ENCODE measurements around the gene TBC1D22B. TPM values are rescaled to one million over a fixed set of nuclear protein-coding genes. Genes with fewer than 3 reads are reported as not detected.

Gene TBC1D22B
- total and polyA plus RNA-seq, 3 donors from 2014 or later = 23.1 to 36.4 (median 25.6) TPM

DNA sequence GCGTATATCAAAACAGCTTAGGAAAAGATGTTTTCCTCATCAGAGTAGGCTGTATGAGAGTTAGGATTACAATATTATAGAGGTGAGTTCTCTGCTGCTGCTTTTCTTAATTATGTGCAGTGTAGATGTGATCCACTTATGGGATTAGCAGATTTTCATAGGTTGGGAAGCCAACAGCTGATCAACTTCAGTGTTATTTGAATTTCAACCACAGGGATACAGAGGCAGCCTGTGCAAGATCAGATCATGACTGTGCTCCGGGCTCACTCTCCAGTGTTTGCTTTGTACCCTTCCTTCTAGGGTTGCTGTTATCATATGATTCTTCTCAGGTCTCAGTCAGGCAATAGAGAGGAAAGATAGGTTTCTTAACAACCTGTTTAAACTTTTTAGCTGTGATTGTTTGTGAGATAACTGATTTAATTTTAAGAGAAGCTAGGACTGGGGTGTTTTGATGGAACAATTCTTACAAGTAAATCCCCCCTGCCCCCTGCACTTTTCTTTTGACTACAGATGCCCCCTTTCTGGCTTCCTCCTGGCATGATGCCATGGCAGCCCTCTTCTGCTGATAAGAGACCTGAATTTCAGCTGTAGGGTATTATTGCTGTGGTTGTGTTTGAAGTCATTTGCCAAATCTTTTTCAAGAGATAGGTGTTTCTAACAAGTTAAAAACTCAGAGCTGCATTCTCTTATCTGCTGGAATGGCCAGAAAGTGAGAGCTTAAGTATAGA lies 104.7 kb downstream of the TBC1D22B start:
- WGBS, 2 donors = 71 to 82% methylated on average over 2 of the region's 2 CpGs
- TF ChIP-seq POLR2A (IDR thresholded peaks at IDR 0.05) = no peak
- TF ChIP-seq, protein P1, sequence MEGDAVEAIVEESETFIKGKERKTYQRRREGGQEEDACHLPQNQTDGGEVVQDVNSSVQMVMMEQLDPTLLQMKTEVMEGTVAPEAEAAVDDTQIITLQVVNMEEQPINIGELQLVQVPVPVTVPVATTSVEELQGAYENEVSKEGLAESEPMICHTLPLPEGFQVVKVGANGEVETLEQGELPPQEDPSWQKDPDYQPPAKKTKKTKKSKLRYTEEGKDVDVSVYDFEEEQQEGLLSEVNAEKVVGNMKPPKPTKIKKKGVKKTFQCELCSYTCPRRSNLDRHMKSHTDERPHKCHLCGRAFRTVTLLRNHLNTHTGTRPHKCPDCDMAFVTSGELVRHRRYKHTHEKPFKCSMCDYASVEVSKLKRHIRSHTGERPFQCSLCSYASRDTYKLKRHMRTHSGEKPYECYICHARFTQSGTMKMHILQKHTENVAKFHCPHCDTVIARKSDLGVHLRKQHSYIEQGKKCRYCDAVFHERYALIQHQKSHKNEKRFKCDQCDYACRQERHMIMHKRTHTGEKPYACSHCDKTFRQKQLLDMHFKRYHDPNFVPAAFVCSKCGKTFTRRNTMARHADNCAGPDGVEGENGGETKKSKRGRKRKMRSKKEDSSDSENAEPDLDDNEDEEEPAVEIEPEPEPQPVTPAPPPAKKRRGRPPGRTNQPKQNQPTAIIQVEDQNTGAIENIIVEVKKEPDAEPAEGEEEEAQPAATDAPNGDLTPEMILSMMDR (IDR thresholded peaks at IDR 0.05) = no peak
- no peak overlapping the region for H3K27ac ChIP-seq
- H3K4me1 ChIP-seq = peaks cover 32% of the 10 kb centered on the region
- DNase-seq = no peak
- H3K9me3 ChIP-seq = no peaks in the 10 kb centered on the region
- H3K4me3 ChIP-seq = no peak overlapping the region
- H3K27me3 ChIP-seq = no peaks in the 10 kb centered on the region
- intact Hi-C loops (cut with DNase I; ENCODE audit: low total_unique reads) = no loop called here
- H3K36me3 ChIP-seq (ENCODE audit: low read depth, missing control alignments) = no peaks in the 10 kb centered on the region

GRCh38 chr6:37365791-37366190 lies 108.2 kb downstream of the TBC1D22B start:
- H3K4me3 ChIP-seq = no peak overlapping the region
- H3K4me1 ChIP-seq = peaks cover 32% of the 10 kb centered on the region
- peak overlapping the region in 1 of 2 donors; percentile 41 for H3K27ac ChIP-seq
- H3K9me3 ChIP-seq = no peaks in the 10 kb centered on the region
- no peaks in the 10 kb centered on the region for H3K36me3 ChIP-seq (ENCODE audit: low read depth, missing control alignments)
- H3K27me3 ChIP-seq = no peaks in the 10 kb centered on the region
- TF ChIP-seq, protein P1 (IDR thresholded peaks at IDR 0.05) = peak in 2 of 3 experiments; percentile 7 to 12
- TF ChIP-seq POLR2A (IDR thresholded peaks at IDR 0.05) = no peak
- DNase-seq = no peak
- intact Hi-C loops (cut with DNase I; ENCODE audit: low total_unique reads) = no loop called here
- 25 to 51% methylated on average over 2 of the region's 2 CpGs for WGBS, 2 donors

DNA sequence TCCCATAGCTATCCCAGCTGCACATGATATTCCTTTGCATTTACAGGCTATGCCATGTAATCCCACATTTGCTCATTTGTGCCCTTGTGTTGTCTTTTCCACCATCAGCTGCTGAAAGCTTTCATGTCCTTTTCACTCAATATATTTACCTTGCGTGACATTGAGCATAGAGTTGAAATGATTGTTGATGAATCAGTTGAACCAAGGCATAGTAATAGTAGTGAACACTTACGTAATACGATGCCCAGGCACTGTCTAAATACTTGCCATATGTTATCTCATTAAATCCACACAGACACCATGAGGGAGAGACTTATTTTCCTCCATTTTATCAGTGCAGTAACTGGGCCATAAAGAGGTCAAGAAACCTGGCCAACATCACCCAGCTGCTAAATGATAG lies 109.3 kb downstream of the TBC1D22B start:
- intact Hi-C loops (cut with DNase I; ENCODE audit: low total_unique reads) = no loop called here
- 83 to 97% methylated on average over 3 of the region's 3 CpGs for WGBS, 2 donors
- no peaks in the 10 kb centered on the region for H3K9me3 ChIP-seq
- no peak overlapping the region for H3K4me3 ChIP-seq
- TF ChIP-seq, protein P1 (IDR thresholded peaks at IDR 0.05) = no peak
- TF ChIP-seq POLR2A (IDR thresholded peaks at IDR 0.05) = no peak
- no peak for DNase-seq
- H3K27ac ChIP-seq = no peak overlapping the region
- H3K36me3 ChIP-seq (ENCODE audit: low read depth, missing control alignments) = no peaks in the 10 kb centered on the region
- no peaks in the 10 kb centered on the region for H3K27me3 ChIP-seq
- peaks cover 36% of the 10 kb centered on the region for H3K4me1 ChIP-seq

- Histone ChIP-seq H3K36me3 (ENCODE audit: low read depth, missing control alignments) (no peaks in the 10 kb centered on the region), H3K27ac (no peak overlapping the region), H3K27me3 (no peaks in the 10 kb centered on the region), H3K9me3 (no peaks in the 10 kb centered on the region), H3K4me3 (no peak overlapping the region), H3K4me1 (peaks cover 24% of the 10 kb centered on the region)
- intact Hi-C loops (cut with DNase I; ENCODE audit: low total_unique reads) = no loop called here
- 100% methylated on average over 1 of the region's 1 CpG for WGBS, 2 donors
- TF ChIP-seq, protein P1 (IDR thresholded peaks at IDR 0.05) = no peak
- no peak for TF ChIP-seq POLR2A (IDR thresholded peaks at IDR 0.05)
- no peak for DNase-seq
These were observed 111.4 kb downstream of the TBC1D22B start for GRCh38 chr6:37368961-37369320.
